CD8-positive, alpha-beta memory T cell (primary cell): Measurements from ENCODE around the gene DNMT3B. TPM values are rescaled to one million over a fixed set of nuclear protein-coding genes. Genes with fewer than 3 reads are reported as not detected.

Experiments
- CTCF ChIA-PET: fragments of 350-600 bp; sonication (Branson Sonifier 250); formaldehyde crosslinking; loops from one replicate; lab custom pipeline; 2021; ENCODE audit warnings: antibody characterized with exemption; lab: Charles Lee
- POLR2A ChIA-PET: fragments of 350-600 bp; sonication (Branson Sonifier 250); formaldehyde crosslinking; loops from one replicate; lab custom pipeline; 2021; ENCODE audit warnings: antibody characterized with exemption; lab: Charles Lee
- DNase-seq, 5 donors: peaks; one replicate each; pipeline versions ENCODE4 v3.0.0 to v3.0.0-alpha.2; 2020 to 2022; ENCODE audit warnings: mixed read lengths in 1 of 5
- H3K27ac ChIP-seq: one replicate; pipeline ENCODE4 v1.7.0; 2013; ENCODE audit warnings: low read depth, mild to moderate bottlenecking, low read length, moderate library complexity
- H3K27me3 ChIP-seq: 2 replicates; pipeline ENCODE4 v1.7.0; 2013; ENCODE audit warnings: low read length, mild to moderate bottlenecking; ENCODE audit not compliant: insufficient read depth, poor library complexity, severe bottlenecking
- H3K36me3 ChIP-seq: 2 replicates; pipeline ENCODE4 v1.7.0; 2013; ENCODE audit warnings: mild to moderate bottlenecking, low read length, moderate library complexity; ENCODE audit not compliant: insufficient read depth
- H3K4me1 ChIP-seq: 2 replicates; pipeline ENCODE4 v1.7.0; 2013; ENCODE audit warnings: mild to moderate bottlenecking, low read length, moderate library complexity; ENCODE audit not compliant: insufficient read depth
- H3K4me3 ChIP-seq: 2 replicates; pipeline ENCODE4 v1.7.0; 2013; ENCODE audit warnings: mild to moderate bottlenecking, low read length
- H3K9me3 ChIP-seq: 2 replicates; pipeline ENCODE4 v1.7.0; 2013; ENCODE audit warnings: mild to moderate bottlenecking, low read length
- H3K27ac Mint-ChIP-seq, 8 donors: one replicate each; pipeline ENCODE4 v1.8.0; 2020 to 2021; ENCODE audit warnings: mixed read lengths in 8 of 8, mild to moderate bottlenecking in 6 of 8, inconsistent platforms in 3 of 8, moderate library complexity in 3 of 8
- H3K27me3 Mint-ChIP-seq, 2 donors: one replicate each; pipeline ENCODE4 v1.8.0; 2020 to 2021; ENCODE audit warnings: mixed read lengths in 2 of 2, mild to moderate bottlenecking in 1 of 2, moderate library complexity in 1 of 2
- H3K36me3 Mint-ChIP-seq, 3 donors: one replicate each; pipeline ENCODE4 v1.8.0; 2020 to 2021; ENCODE audit warnings: mixed read lengths in 3 of 3, inconsistent platforms in 1 of 3, mild to moderate bottlenecking in 1 of 3
- H3K4me1 Mint-ChIP-seq, 3 donors: one replicate each; pipeline ENCODE4 v1.8.0; 2020 to 2021; ENCODE audit warnings: mixed read lengths in 3 of 3, inconsistent platforms in 1 of 3, mild to moderate bottlenecking in 1 of 3
- H3K4me3 Mint-ChIP-seq, 7 donors: one replicate each; pipeline ENCODE4 v1.8.0; 2020 to 2021; ENCODE audit warnings: mixed read lengths in 7 of 7, mild to moderate bottlenecking in 6 of 7, moderate library complexity in 4 of 7, inconsistent platforms in 2 of 7
- H3K9me3 Mint-ChIP-seq, 5 donors: one replicate each; pipeline ENCODE4 v1.8.0; 2020 to 2022; ENCODE audit warnings: mixed read lengths in 5 of 5, mild to moderate bottlenecking in 3 of 5, moderate library complexity in 2 of 5, inconsistent platforms in 1 of 5
- polyA plus RNA-seq: library from polyadenylated mRNA; unstranded; fragments of 300-500 nt; fragmentation: Illumina TruSeq; gene quantifications from one replicate; pipeline ENCODE4 v1.2.3, GENCODE V29; 2021
- total RNA-seq, 2 experiments: library from RNA; stranded (reverse); gene quantifications; one replicate each; pipeline ENCODE4 v1.2.3, GENCODE V29; 2021

The DNMT3B gene
- total and polyA plus RNA-seq, 3 experiments from 2014 or later, result 0.22 to 1.4 (median 1.00) TPM

DNA sequence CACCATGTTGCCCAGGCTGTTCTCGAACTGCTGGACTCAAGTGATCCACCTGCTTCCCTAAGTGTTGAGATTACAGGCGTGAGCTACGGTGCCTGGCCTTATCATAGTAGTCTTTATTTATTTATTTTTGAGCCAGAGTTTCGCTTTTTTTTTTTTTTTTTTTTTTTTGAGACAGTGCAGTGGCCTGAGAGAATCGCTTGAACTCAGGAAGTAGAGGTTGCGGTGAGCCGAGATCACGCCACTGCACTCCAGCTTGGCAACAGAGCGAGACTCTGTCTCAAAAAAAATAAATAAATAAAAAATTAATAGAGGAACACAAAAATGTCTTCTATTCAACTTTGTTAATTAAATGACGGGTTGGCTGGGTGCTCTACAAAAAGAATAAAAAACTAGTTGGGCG is 70.5 kb downstream of the DNMT3B start:
- Histone ChIP-seq H3K9me3 (no peaks in the 10 kb centered on the region), H3K4me1 (peaks cover 30% of the 10 kb centered on the region), H3K27ac (no peak overlapping the region), H3K27me3 (no peaks in the 10 kb centered on the region), H3K4me3 (no peak overlapping the region), H3K36me3 (peaks cover 27% of the 10 kb centered on the region)
- no peaks in the 10 kb centered on the region for H3K9me3 Mint-ChIP-seq
- H3K4me3 Mint-ChIP-seq, result peak overlapping the region in 4 of 7 donors; percentile 46 to 76 (median 69)
- H3K27me3 Mint-ChIP-seq, result no peaks in the 10 kb centered on the region
- POLR2A ChIA-PET, result interaction anchor here (0.6 to 0.7 kb wide), 2 partner anchors 8 to 94 kb away, joined by 6 to 7 read pairs; no protein-coding TSS in a partner anchor
- peak overlapping the region in 7 of 8 donors; percentile 53 to 95 (median 75) for H3K27ac Mint-ChIP-seq
- CTCF ChIA-PET, result interaction anchor here (0.7 kb wide), 1 partner anchor 70 kb away, joined by 4 read pairs; no protein-coding TSS in a partner anchor
- H3K36me3 Mint-ChIP-seq, result peaks cover 10 to 86% (median 17%) of the 10 kb centered on the region in 3 donors
- peak in 4 of 5 donors; percentile 10 to 53 (median 30) for DNase-seq
- H3K4me1 Mint-ChIP-seq, result peaks cover 38 to 71% (median 52%) of the 10 kb centered on the region in 3 donors

DNA sequence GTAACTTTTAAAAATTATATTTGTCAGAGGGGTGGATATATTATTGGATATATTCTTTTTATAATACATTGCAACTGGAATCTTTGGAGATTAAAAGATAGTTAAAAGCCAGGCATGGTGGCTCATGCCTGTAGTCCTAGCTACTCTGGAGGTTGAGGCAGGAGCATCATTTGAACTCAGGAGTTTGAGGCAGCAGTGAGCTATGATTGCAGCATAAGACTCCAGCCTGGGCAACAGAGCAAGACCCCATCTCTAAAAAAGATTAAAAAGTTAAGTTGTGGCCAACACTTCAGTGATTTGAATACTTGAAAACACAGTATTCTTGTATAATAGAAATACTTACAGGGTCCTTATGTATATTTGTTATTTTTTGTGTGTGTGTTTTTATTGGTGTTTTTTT is 72.8 kb downstream of the DNMT3B start:
- H3K4me1 Mint-ChIP-seq, result peaks cover 30 to 64% (median 46%) of the 10 kb centered on the region in 3 donors
- DNase-seq, result no peak
- ChIA-PET POLR2A (interaction anchor here (1.5 kb wide), 1 partner anchor 15 kb away, joined by 5 read pairs; the partner anchor contains the start of gene MAPRE1), CTCF (no interaction called here)
- Histone ChIP-seq H3K27ac (no peak overlapping the region), H3K27me3 (no peaks in the 10 kb centered on the region), H3K36me3 (peaks cover 36% of the 10 kb centered on the region), H3K4me1 (peaks cover 13% of the 10 kb centered on the region), H3K9me3 (no peaks in the 10 kb centered on the region), H3K4me3 (no peak overlapping the region)
- peak overlapping the region in 1 of 8 donors; percentile 77 for H3K27ac Mint-ChIP-seq
- no peak overlapping the region for H3K4me3 Mint-ChIP-seq
- no peaks in the 10 kb centered on the region for H3K27me3 Mint-ChIP-seq
- H3K9me3 Mint-ChIP-seq, result no peaks in the 10 kb centered on the region
- peaks cover 5 to 87% (median 20%) of the 10 kb centered on the region in 3 donors for H3K36me3 Mint-ChIP-seq

DNA sequence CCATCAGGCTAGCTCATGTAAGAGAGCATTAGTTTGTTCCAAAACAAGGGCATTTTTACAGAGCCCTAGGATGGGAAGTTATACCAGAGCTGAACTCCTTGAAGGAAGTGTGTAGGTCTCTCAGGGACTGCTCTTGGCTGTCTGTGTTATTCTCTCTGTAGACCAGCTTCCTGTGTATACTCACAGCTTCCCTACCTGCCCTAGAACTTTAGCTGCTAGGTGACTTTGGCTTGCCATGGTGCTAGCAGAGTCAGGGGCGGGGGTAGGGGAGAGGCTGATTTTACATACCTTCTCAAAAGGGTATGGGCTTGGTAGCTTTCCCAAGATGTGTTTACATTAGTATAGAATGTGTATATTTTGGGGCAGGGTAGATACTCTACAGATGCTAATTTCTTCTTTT is 75.0 kb downstream of the DNMT3B start:
- Histone ChIP-seq H3K27ac (no peak overlapping the region), H3K9me3 (no peaks in the 10 kb centered on the region), H3K36me3 (peaks cover 38% of the 10 kb centered on the region), H3K4me3 (no peak overlapping the region), H3K4me1 (peaks cover 11% of the 10 kb centered on the region), H3K27me3 (no peaks in the 10 kb centered on the region)
- CTCF ChIA-PET, result no interaction called here
- Mint-ChIP-seq H3K27ac (peak overlapping the region in 5 of 8 donors; percentile 2 to 91 (median 51)), H3K36me3 (peaks cover 0 to 85% (median 20%) of the 10 kb centered on the region in 3 donors), H3K9me3 (no peaks in the 10 kb centered on the region), H3K4me1 (peaks cover 28 to 51% (median 40%) of the 10 kb centered on the region in 3 donors), H3K4me3 (no peak overlapping the region), H3K27me3 (no peaks in the 10 kb centered on the region)
- POLR2A ChIA-PET, result no interaction called here
- no peak for DNase-seq

DNA sequence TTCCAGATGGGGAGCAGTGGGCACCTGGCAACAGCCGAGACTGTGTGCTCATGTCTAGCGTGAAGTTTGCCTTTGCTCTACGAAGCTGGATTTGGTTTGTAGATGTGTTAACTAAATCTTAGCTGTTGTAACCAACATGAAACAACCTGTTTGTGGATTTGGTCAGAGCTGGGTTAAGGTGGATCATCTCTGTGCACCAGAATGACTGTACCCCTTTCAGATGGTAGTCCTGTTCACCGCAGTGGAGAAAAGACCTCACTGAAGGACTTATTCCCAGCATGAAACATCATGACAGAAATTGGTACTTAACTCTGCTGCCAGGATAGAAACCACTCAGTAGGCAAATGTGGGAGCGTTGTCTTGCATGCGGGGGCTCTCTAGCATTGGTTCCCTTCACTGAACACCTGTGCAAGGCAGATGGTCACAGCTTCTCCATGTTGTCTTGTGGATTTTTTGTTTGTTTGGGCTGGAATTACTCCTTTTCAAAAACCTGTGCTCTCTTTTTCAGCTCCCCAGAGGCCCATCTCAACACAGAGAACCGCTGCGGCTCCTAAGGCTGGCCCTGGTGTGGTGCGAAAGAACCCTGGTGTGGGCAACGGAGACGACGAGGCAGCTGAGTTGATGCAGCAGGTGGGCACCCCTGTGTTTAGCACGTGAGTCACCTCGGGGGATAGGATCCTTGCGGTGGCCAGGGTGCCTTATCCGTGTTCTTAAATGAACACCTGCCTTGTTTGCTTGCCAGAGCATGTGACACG is 77.2 kb downstream of the DNMT3B start:
- peak overlapping the region in 5 of 8 donors; percentile 24 to 84 (median 33) for H3K27ac Mint-ChIP-seq
- H3K27me3 Mint-ChIP-seq, result no peaks in the 10 kb centered on the region
- Histone ChIP-seq H3K4me3 (no peak overlapping the region), H3K4me1 (peaks cover 13% of the 10 kb centered on the region), H3K36me3 (peaks cover 35% of the 10 kb centered on the region), H3K27ac (no peak overlapping the region), H3K27me3 (no peaks in the 10 kb centered on the region), H3K9me3 (no peaks in the 10 kb centered on the region)
- no peak for DNase-seq
- ChIA-PET CTCF (no interaction called here), POLR2A (no interaction called here)
- peaks cover 5 to 84% (median 22%) of the 10 kb centered on the region in 3 donors for H3K36me3 Mint-ChIP-seq
- peaks cover 32 to 52% (median 41%) of the 10 kb centered on the region in 3 donors for H3K4me1 Mint-ChIP-seq
- peak overlapping the region in 1 of 7 donors; percentile 36 for H3K4me3 Mint-ChIP-seq
- no peaks in the 10 kb centered on the region for H3K9me3 Mint-ChIP-seq

DNA sequence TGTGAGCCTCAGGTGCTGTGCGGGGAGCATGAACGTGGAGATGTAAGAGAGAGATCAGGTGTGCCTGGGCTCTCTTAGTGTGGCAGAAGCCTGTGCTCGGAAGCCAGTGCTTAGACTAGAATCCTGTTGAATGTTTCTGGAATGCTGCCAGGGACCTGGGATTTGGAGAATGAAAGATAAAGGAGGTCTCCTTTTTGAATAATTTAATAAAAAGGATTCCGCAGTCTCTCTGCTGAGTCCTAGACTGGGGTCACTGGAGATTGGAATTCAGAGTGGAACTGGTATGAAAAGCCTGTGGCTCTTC is 77.7 kb downstream of the DNMT3B start:
- no peak overlapping the region for H3K4me3 ChIP-seq
- Mint-ChIP-seq H3K27ac (peak overlapping the region in 3 of 8 donors; percentile 24 to 76 (median 65)), H3K4me1 (peaks cover 34 to 53% (median 44%) of the 10 kb centered on the region in 3 donors), H3K9me3 (no peaks in the 10 kb centered on the region), H3K27me3 (no peaks in the 10 kb centered on the region), H3K4me3 (peak overlapping the region in 1 of 7 donors; percentile 36), H3K36me3 (peaks cover 5 to 83% (median 24%) of the 10 kb centered on the region in 3 donors)
- H3K4me1 ChIP-seq, result peaks cover 13% of the 10 kb centered on the region
- no peaks in the 10 kb centered on the region for H3K27me3 ChIP-seq
- CTCF ChIA-PET, result no interaction called here
- H3K36me3 ChIP-seq, result peaks cover 38% of the 10 kb centered on the region
- DNase-seq, result no peak
- H3K27ac ChIP-seq, result no peak overlapping the region
- no peaks in the 10 kb centered on the region for H3K9me3 ChIP-seq
- POLR2A ChIA-PET, result no interaction called here

DNA sequence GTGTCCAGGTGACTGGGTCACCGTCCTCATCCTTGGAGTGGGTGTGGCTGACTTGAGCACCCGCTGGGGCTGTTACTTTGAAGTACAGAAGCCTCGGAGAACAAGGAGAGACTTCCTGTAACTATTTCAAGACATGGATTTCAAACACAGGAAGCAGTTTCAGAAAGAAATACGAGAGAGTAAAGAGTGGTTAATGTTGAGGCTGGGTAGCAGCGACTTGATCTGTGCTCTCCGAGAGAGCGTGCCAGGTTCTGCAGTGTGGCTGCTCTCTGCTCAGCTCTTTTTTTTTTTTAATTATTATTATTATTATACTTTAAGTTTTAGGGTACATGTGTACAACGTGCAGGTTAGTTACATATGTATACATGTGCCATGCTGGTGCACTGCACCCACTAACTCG is 79.0 kb downstream of the DNMT3B start:
- DNase-seq, result no peak
- Histone ChIP-seq H3K36me3 (peaks cover 44% of the 10 kb centered on the region), H3K4me1 (peaks cover 18% of the 10 kb centered on the region), H3K9me3 (no peaks in the 10 kb centered on the region), H3K27ac (no peak overlapping the region), H3K4me3 (no peak overlapping the region), H3K27me3 (no peaks in the 10 kb centered on the region)
- H3K9me3 Mint-ChIP-seq, result no peaks in the 10 kb centered on the region
- H3K27ac Mint-ChIP-seq, result peak overlapping the region in 1 of 8 donors; percentile 46
- ChIA-PET POLR2A (no interaction called here), CTCF (interaction anchor here (1.9 kb wide), 1 partner anchor 62 kb away, joined by 6 read pairs; no protein-coding TSS in a partner anchor)
- H3K4me3 Mint-ChIP-seq, result no peak overlapping the region
- H3K27me3 Mint-ChIP-seq, result no peaks in the 10 kb centered on the region
- H3K4me1 Mint-ChIP-seq, result peaks cover 41 to 59% (median 53%) of the 10 kb centered on the region in 3 donors
- peaks cover 5 to 86% (median 23%) of the 10 kb centered on the region in 3 donors for H3K36me3 Mint-ChIP-seq

DNA sequence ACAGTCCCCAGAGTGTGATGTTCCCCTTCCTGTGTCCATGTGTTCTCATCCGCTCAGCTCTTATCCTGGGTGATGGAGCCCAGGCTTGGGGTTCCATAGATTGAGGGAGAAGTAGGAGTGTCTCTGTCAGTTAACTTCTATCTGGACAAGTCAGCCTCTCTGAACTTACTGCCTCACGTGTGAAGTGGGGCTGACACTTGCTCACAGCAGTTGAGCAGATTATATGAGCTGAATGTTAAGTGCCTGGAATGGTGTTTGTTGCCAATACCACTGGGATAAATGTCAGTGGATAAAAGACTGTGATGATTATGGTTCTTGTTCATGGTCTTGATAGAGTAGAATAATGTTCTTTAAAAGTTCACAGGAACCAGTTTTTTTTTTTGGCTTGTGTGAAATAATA is 79.4 kb downstream of the DNMT3B start:
- ChIA-PET CTCF (interaction anchor here (1.9 kb wide), 1 partner anchor 63 kb away, joined by 6 read pairs; no protein-coding TSS in a partner anchor), POLR2A (no interaction called here)
- Mint-ChIP-seq H3K36me3 (peaks cover 8 to 86% (median 27%) of the 10 kb centered on the region in 3 donors), H3K9me3 (no peaks in the 10 kb centered on the region), H3K27me3 (no peaks in the 10 kb centered on the region), H3K27ac (peak overlapping the region in 5 of 8 donors; percentile 8 to 77 (median 61)), H3K4me1 (peaks cover 45 to 59% (median 57%) of the 10 kb centered on the region in 3 donors), H3K4me3 (no peak overlapping the region)
- H3K4me1 ChIP-seq, result peaks cover 18% of the 10 kb centered on the region
- H3K27me3 ChIP-seq, result no peaks in the 10 kb centered on the region
- H3K9me3 ChIP-seq, result no peaks in the 10 kb centered on the region
- H3K27ac ChIP-seq, result no peak overlapping the region
- peaks cover 44% of the 10 kb centered on the region for H3K36me3 ChIP-seq
- DNase-seq, result no peak
- H3K4me3 ChIP-seq, result no peak overlapping the region
